Glutamatergic neuron (in vitro differentiated cells): ENCODE results near the gene PEX10. TPM values are rescaled to one million over a fixed set of nuclear protein-coding genes. Genes with fewer than 3 reads are reported as not detected.
A peak's percentile ranks its signal among the peaks of the same experiment; 100 is the strongest.

Experiments used
- DNase-seq: peaks from one replicate; pipeline ENCODE4 v3.0.0; 2022
- H3K27ac Mint-ChIP-seq: one replicate; pipeline ENCODE4 v1.8.0; 2020; ENCODE audit warnings: mild to moderate bottlenecking, mixed read lengths, inconsistent platforms; ENCODE audit not compliant: unreplicated experiment
- H3K27me3 Mint-ChIP-seq: one replicate; pipeline ENCODE4 v1.8.0; 2020; ENCODE audit warnings: mild to moderate bottlenecking, moderate library complexity, mixed read lengths, inconsistent platforms; ENCODE audit not compliant: unreplicated experiment
- H3K36me3 Mint-ChIP-seq: one replicate; pipeline ENCODE4 v1.8.0; 2020; ENCODE audit warnings: mild to moderate bottlenecking, mixed read lengths, inconsistent platforms; ENCODE audit not compliant: unreplicated experiment
- H3K4me1 Mint-ChIP-seq: one replicate; pipeline ENCODE4 v1.8.0; 2020; ENCODE audit warnings: mild to moderate bottlenecking, low read depth, mixed read lengths, inconsistent platforms; ENCODE audit not compliant: unreplicated experiment
- H3K4me3 Mint-ChIP-seq: one replicate; pipeline ENCODE4 v1.8.0; 2020; ENCODE audit warnings: mild to moderate bottlenecking, mixed read lengths, inconsistent platforms; ENCODE audit not compliant: unreplicated experiment
- H3K9me3 Mint-ChIP-seq: one replicate; pipeline ENCODE4 v1.8.0; 2020; ENCODE audit warnings: mild to moderate bottlenecking, moderate library complexity, mixed read lengths, inconsistent platforms; ENCODE audit not compliant: unreplicated experiment
- total RNA-seq: library from RNA; stranded (reverse); fragmentation: NEBNext Ultra II Directional; extraction: Animal tissue kit (Norgen Biotek cat#: 25700); gene quantifications from one replicate; pipeline ENCODE4 v1.2.1, GENCODE V29; 2021; ENCODE audit not compliant: unreplicated experiment
- TF ChIP-seq, protein P1 (sequence below): fragments of 200-600 bp; sonication (generic); IDR thresholded peaks from one replicate; pipeline ENCODE4 v1.5.0; 2021; ENCODE audit not compliant: partially characterized antibody, unreplicated experiment

PEX10 gene
- total RNA-seq, 1 donor from 2014 or later = 14.0 TPM

- Mint-ChIP-seq H3K36me3 (peaks cover 4% of the 10 kb centered on the region), H3K4me3 (no peak overlapping the region), H3K27ac (no peak overlapping the region), H3K4me1 (peaks cover 20% of the 10 kb centered on the region), H3K27me3 (peaks cover 11% of the 10 kb centered on the region), H3K9me3 (peaks cover 6% of the 10 kb centered on the region)
- DNase-seq = peak; percentile 20
- TF ChIP-seq, protein P1, sequence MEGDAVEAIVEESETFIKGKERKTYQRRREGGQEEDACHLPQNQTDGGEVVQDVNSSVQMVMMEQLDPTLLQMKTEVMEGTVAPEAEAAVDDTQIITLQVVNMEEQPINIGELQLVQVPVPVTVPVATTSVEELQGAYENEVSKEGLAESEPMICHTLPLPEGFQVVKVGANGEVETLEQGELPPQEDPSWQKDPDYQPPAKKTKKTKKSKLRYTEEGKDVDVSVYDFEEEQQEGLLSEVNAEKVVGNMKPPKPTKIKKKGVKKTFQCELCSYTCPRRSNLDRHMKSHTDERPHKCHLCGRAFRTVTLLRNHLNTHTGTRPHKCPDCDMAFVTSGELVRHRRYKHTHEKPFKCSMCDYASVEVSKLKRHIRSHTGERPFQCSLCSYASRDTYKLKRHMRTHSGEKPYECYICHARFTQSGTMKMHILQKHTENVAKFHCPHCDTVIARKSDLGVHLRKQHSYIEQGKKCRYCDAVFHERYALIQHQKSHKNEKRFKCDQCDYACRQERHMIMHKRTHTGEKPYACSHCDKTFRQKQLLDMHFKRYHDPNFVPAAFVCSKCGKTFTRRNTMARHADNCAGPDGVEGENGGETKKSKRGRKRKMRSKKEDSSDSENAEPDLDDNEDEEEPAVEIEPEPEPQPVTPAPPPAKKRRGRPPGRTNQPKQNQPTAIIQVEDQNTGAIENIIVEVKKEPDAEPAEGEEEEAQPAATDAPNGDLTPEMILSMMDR = no peak
Observed at GRCh38 chr1:2380816-2381591, 31.4 kb downstream of the PEX10 start.

DNA sequence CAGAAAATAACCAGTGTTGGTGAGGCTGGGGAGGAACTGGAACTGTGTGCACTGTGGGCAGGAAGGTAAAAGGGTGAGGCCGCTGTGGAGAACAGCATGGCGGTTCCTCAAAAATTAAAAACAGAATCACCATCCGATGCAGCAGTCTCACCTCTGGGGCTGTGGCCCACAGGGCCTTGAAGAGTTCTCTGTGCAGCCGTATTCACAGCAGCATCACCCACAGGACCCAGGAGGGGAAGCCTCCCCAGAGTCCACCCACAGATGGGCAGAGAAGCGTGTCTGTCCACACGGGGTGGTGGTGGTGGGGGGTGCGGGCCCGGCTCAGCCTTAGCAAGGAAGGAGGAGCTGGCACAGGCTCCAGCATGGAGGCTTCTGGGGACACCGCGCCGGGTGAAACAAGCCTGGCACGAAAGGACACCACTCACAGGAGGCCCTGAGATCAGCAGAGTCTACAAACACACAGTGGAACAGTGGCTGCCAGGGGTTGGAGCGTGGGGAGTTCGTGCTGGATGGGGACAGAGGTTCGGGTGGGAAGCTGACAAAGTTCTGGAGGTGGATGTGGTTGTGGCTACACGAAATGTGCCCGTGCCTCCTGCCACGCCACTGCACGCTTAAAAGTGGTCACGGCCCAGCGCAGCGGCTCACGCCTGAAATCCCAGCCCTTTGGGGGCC is 32.5 kb downstream of the PEX10 start:
- H3K27me3 Mint-ChIP-seq = peaks cover 12% of the 10 kb centered on the region
- H3K4me3 Mint-ChIP-seq = no peak overlapping the region
- peak; percentile 8 for DNase-seq
- no peak overlapping the region for H3K27ac Mint-ChIP-seq
- H3K4me1 Mint-ChIP-seq = peaks cover 11% of the 10 kb centered on the region
- peaks cover 6% of the 10 kb centered on the region for H3K9me3 Mint-ChIP-seq
- H3K36me3 Mint-ChIP-seq = no peaks in the 10 kb centered on the region
- TF ChIP-seq, protein P1 = no peak

DNA sequence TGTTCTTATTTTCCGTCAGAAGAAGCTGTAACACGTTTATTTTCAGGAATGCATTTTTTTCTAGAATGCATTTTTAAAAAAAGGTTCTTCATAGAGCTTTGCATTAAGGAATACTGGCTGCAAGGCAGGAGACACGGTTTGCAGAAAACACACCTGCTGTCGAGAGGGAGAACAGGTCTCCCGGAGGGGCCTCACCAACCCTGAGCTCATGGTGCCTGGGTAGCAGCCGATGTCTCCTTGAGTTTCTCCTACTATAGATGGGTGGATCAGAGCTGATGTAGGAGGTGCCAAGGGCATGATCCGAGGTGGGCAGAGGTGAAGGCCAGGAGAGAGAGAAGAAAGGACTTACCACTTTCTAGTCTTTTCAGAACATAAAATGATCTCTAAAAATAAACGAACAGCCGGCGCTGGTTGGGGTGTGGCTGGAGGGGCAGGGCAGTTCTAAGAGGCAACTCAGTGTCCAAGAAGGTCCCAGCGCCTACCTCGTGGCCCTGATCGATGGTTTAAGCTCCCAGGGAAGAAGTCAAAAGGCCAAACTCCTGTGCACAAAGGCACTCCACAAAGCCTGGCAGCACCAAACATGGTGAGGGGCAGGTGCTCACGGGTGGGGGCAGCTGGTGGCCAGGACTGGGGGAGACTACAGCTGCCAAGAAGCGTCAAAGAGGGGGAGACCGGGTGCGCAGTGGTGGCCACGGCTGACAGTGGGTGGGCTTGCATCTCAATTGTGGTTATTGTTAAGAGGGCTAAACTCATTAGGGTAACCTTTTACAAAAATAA is 33.2 kb downstream of the PEX10 start:
- TF ChIP-seq, protein P1 = no peak
- peaks cover 11% of the 10 kb centered on the region for H3K4me1 Mint-ChIP-seq
- H3K9me3 Mint-ChIP-seq = peaks cover 5% of the 10 kb centered on the region
- peak; percentile 9 for DNase-seq
- peaks cover 13% of the 10 kb centered on the region for H3K27me3 Mint-ChIP-seq
- H3K36me3 Mint-ChIP-seq = no peaks in the 10 kb centered on the region
- H3K27ac Mint-ChIP-seq = no peak overlapping the region
- no peak overlapping the region for H3K4me3 Mint-ChIP-seq

- peak; percentile 18 for DNase-seq
- peaks cover 2% of the 10 kb centered on the region for H3K9me3 Mint-ChIP-seq
- peaks cover 7% of the 10 kb centered on the region for H3K4me1 Mint-ChIP-seq
- H3K4me3 Mint-ChIP-seq = no peak overlapping the region
- no peaks in the 10 kb centered on the region for H3K36me3 Mint-ChIP-seq
- no peak overlapping the region for H3K27ac Mint-ChIP-seq
- peaks cover 10% of the 10 kb centered on the region for H3K27me3 Mint-ChIP-seq
- TF ChIP-seq, protein P1 = no peak
Observed at GRCh38 chr1:2378441-2378851, 33.9 kb downstream of the PEX10 start.
